GM23338 (cell line): ENCODE data around the gene PDXDC1. TPM values are rescaled to one million over a fixed set of nuclear protein-coding genes. Genes with fewer than 3 reads are reported as not detected.

Experiments used
- ATAC-seq: fragments of 200-7000 bp; cut with Tn5 transposase; 3 replicates; pipeline ENCODE4 v1.9.1; 2020
- DNase-seq: peaks from one replicate; pipeline ENCODE4 v3.0.0-alpha.2; 2015; ENCODE audit warnings: low spot score
- H2AFZ ChIP-seq: fragments of 200-600 bp; sonication (generic); 2 replicates; pipeline ENCODE4 v1.8.0; 2016; ENCODE audit warnings: antibody characterized with exemption, mild to moderate bottlenecking, moderate library complexity
- H3F3A ChIP-seq: fragments of 200-600 bp; sonication (generic); replicated peaks from 2 replicates; pipeline ENCODE4 v1.8.0; 2017; ENCODE audit warnings: antibody characterized with exemption, mixed run types, low read depth
- H3K27ac ChIP-seq: fragments of 200-600 bp; sonication (generic); 2 replicates; pipeline ENCODE4 v1.6.1; 2016; ENCODE audit warnings: low read depth
- H3K27me3 ChIP-seq: fragments of 200-600 bp; sonication (generic); 2 replicates; pipeline ENCODE4 v1.8.0; 2016; ENCODE audit warnings: mild to moderate bottlenecking, mixed run types, moderate library complexity; ENCODE audit not compliant: insufficient read depth
- H3K36me3 ChIP-seq: fragments of 200-600 bp; sonication (generic); 2 replicates; pipeline ENCODE4 v1.8.0; 2016; ENCODE audit warnings: mild to moderate bottlenecking; ENCODE audit not compliant: insufficient read depth
- H3K4me1 ChIP-seq: fragments of 200-600 bp; sonication (generic); 2 replicates; pipeline ENCODE4 v1.8.0; 2016; ENCODE audit warnings: mild to moderate bottlenecking, moderate library complexity; ENCODE audit not compliant: insufficient read depth
- H3K4me2 ChIP-seq: fragments of 200-600 bp; sonication (generic); 2 replicates; pipeline ENCODE4 v1.7.1; 2017; ENCODE audit warnings: mixed run types
- H3K4me3 ChIP-seq: fragments of 200-600 bp; sonication (generic); 2 replicates; pipeline ENCODE4 v1.6.1; 2016; ENCODE audit warnings: mixed run types
- H3K79me2 ChIP-seq: fragments of 200-600 bp; sonication (generic); replicated peaks from 2 replicates; pipeline ENCODE4 v1.8.0; 2017; ENCODE audit warnings: mild to moderate bottlenecking; ENCODE audit not compliant: insufficient read depth
- H3K9me2 ChIP-seq: fragments of 200-600 bp; sonication (generic); 2 replicates; pipeline ENCODE4 v1.8.0; 2017; ENCODE audit not compliant: insufficient read depth
- H4K20me1 ChIP-seq: fragments of 200-600 bp; sonication (generic); replicated peaks from 2 replicates; pipeline ENCODE4 v1.8.0; 2017; ENCODE audit warnings: mild to moderate bottlenecking; ENCODE audit not compliant: insufficient read depth
- H3K27ac Mint-ChIP-seq: 2 replicates; pipeline ENCODE4 v1.8.0; 2020; ENCODE audit warnings: inconsistent platforms, mild to moderate bottlenecking, moderate library complexity, mixed read lengths
- H3K27me3 Mint-ChIP-seq: 3 replicates; pipeline ENCODE4 v1.8.0; 2022; ENCODE audit warnings: low read depth, mild to moderate bottlenecking, moderate library complexity, mixed read lengths, inconsistent platforms; ENCODE audit not compliant: insufficient read depth, poor library complexity
- H3K36me3 Mint-ChIP-seq: 3 replicates; pipeline ENCODE4 v1.8.0; 2021; ENCODE audit warnings: low read depth, mild to moderate bottlenecking, inconsistent platforms, moderate library complexity, mixed read lengths
- H3K4me1 Mint-ChIP-seq: 3 replicates; pipeline ENCODE4 v1.8.0; 2020; ENCODE audit warnings: mild to moderate bottlenecking, inconsistent platforms, mixed read lengths
- H3K4me3 Mint-ChIP-seq: 3 replicates; pipeline ENCODE4 v1.8.0; 2021; ENCODE audit warnings: moderate library complexity, mild to moderate bottlenecking, inconsistent platforms, mixed read lengths
- H3K9me3 Mint-ChIP-seq: 3 replicates; pipeline ENCODE4 v1.8.0; 2020; ENCODE audit warnings: moderate library complexity, mild to moderate bottlenecking, inconsistent platforms, mixed read lengths
- CREB1 ChIP-seq: fragments of 250-450 bp; sonication (Bioruptor Pico); IDR thresholded peaks from 2 replicates; pipeline ENCODE4 v1.5.0; 2020; ENCODE audit warnings: low read depth, mild to moderate bottlenecking, moderate library complexity
- CTCF ChIP-seq, 2 experiments: fragments of 200-600 bp in 1 of 2; sonication (generic) in 1 of 2; conservative IDR thresholded peaks; 2 replicates each; pipeline versions ENCODE4 v1.5.1 to v1.6.1; 2016 to 2017; ENCODE audit warnings: antibody characterized with exemption in 2 of 2, low read depth in 2 of 2, mild to moderate bottlenecking in 2 of 2, moderate library complexity in 1 of 2
- ETS1 ChIP-seq: IDR thresholded peaks from 2 replicates; pipeline ENCODE4 v1.6.1; 2016; ENCODE audit warnings: antibody characterized with exemption
- EZH2phosphoT487 ChIP-seq: fragments of 200-600 bp; sonication (generic); IDR thresholded peaks from one replicate; pipeline ENCODE4 v1.8.1; 2018; ENCODE audit warnings: antibody characterized with exemption; ENCODE audit not compliant: unreplicated experiment
- JUNB ChIP-seq: IDR thresholded peaks from one replicate; pipeline ENCODE4 v1.6.1; 2016; ENCODE audit warnings: antibody characterized with exemption; ENCODE audit not compliant: unreplicated experiment
- NANOG ChIP-seq: IDR thresholded peaks from 2 replicates; pipeline ENCODE4 v1.6.1; 2016; ENCODE audit warnings: antibody characterized with exemption, borderline replicate concordance
- POLR2AphosphoS5 ChIP-seq: IDR thresholded peaks from 2 replicates; pipeline ENCODE4 v1.6.1; 2016; ENCODE audit warnings: antibody characterized with exemption, low read depth
- REST ChIP-seq: IDR thresholded peaks from one replicate; pipeline ENCODE4 v1.6.1; 2018; ENCODE audit warnings: antibody characterized with exemption; ENCODE audit not compliant: unreplicated experiment
- STAT1 ChIP-seq: IDR thresholded peaks from one replicate; pipeline ENCODE4 v1.6.1; 2016; ENCODE audit warnings: antibody characterized with exemption; ENCODE audit not compliant: unreplicated experiment
- ZNF114 ChIP-seq: fragments of 250-450 bp; sonication (Bioruptor Pico); IDR thresholded peaks from 2 replicates; pipeline ENCODE4 v1.5.0; 2020; ENCODE audit warnings: mild to moderate bottlenecking, moderate library complexity
- ZNF331 ChIP-seq: fragments of 250-450 bp; sonication (Bioruptor Pico); IDR thresholded peaks from 2 replicates; pipeline ENCODE4 v1.5.0; 2020; ENCODE audit warnings: low read depth, mild to moderate bottlenecking, moderate library complexity
- polyA plus RNA-seq: library from polyadenylated mRNA; unstranded; fragments of >200 nt; fragmentation: Nextera tagmentation; extraction: Ambion mirVana; gene quantifications from 2 replicates; pipeline ENCODE4 v1.2.1, GENCODE V29; 2016
- total RNA-seq: library from RNA; depleted of rRNA; stranded (reverse); fragments of >200 nt; shearing (Covaris generic); gene quantifications from 2 replicates; pipeline ENCODE4 v1.2.3, GENCODE V29; 2014

PDXDC1 gene
- total and polyA plus RNA-seq, 2 experiments from 2014 or later, result 40.0 to 91.6 TPM

DNA sequence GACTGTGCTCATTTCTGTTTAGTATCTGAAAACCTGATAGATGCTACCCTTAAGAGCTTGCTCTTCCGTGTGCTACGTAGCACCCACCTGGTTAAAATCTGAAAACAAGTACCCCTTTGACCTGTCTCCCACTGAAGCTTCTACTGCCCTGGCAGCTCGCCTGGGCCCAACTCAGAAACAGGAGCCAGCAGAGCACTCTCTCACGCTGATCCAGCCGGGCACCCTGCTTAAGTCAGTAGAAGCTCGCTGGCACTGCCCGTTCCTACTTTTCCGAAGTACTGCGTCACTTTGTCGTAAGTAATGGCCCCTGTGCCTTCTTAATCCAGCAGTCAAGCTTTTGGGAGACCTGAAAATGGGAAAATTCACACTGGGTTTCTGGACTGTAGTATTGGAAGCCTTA lies 62.2 kb downstream of the PDXDC1 start:
- H3K36me3 ChIP-seq, result peaks cover 29% of the 10 kb centered on the region
- H3K27ac Mint-ChIP-seq, result no peak overlapping the region

DNA sequence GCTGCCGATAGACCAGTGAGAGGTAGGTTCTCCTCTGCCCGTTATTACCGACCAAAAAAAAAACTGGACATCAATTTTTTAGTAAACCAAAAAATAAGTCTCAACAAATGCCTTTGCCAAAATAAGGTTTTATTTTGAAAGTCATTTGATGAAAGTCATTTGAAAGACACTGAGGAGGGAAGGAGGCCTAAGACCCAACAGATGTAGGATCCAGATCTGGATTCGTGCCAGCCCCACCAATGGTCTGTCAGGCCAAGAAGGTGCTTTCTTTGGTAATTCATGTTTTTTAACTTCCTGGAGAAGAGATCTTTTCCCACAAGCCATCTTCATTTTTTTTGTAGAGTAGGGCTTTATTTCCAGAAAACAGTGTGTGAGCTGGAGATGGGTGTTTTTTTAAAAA lies 62.9 kb downstream of the PDXDC1 start:
- Histone ChIP-seq H3K79me2 (no peaks in the 10 kb centered on the region), H3K4me1 (no peaks in the 10 kb centered on the region), H3K4me3 (no peak overlapping the region), H3K36me3 (peaks cover 26% of the 10 kb centered on the region), H3K27ac (no peak overlapping the region), H3K4me2 (no peak overlapping the region), H4K20me1 (peaks cover 6% of the 10 kb centered on the region), H2AFZ (no peak overlapping the region), H3K27me3 (no peaks in the 10 kb centered on the region), H3K9me2 (no peaks in the 10 kb centered on the region), H3F3A (no peaks in the 10 kb centered on the region)
- H3K36me3 Mint-ChIP-seq, result peaks cover 63% of the 10 kb centered on the region
- no peak overlapping the region for H3K27ac Mint-ChIP-seq
- H3K4me1 Mint-ChIP-seq, result no peaks in the 10 kb centered on the region
- H3K9me3 Mint-ChIP-seq, result no peaks in the 10 kb centered on the region
- no peak overlapping the region for H3K4me3 Mint-ChIP-seq
- ATAC-seq, result no peak
- H3K27me3 Mint-ChIP-seq, result peaks cover 4% of the 10 kb centered on the region
- no peak for DNase-seq
- TF ChIP-seq ZNF114 (CRISPR knock-in tag) (no peak), REST (no peak), CTCF (conservative IDR thresholded peaks at IDR 0.05; ENCODE audit: low read depth in 2 of 2) (no peak), POLR2AphosphoS5 (no peak), NANOG (no peak), EZH2phosphoT487 (no peak)

More for the DNA sequence above, 62.2 kb downstream of the PDXDC1 start:
- Mint-ChIP-seq H3K27me3 (peaks cover 4% of the 10 kb centered on the region), H3K4me3 (no peak overlapping the region), H3K4me1 (no peaks in the 10 kb centered on the region), H3K36me3 (peaks cover 66% of the 10 kb centered on the region), H3K9me3 (no peaks in the 10 kb centered on the region)
- H3K4me3 ChIP-seq, result no peak overlapping the region
- H2AFZ ChIP-seq, result no peak overlapping the region
- H3F3A ChIP-seq, result no peaks in the 10 kb centered on the region
- no peak for TF ChIP-seq STAT1
- no peak for TF ChIP-seq ZNF114 (CRISPR knock-in tag)
- no peak for TF ChIP-seq POLR2AphosphoS5
- no peak for TF ChIP-seq EZH2phosphoT487
- TF ChIP-seq REST, result no peak
- TF ChIP-seq CREB1 (CRISPR knock-in tag), result no peak
- no peak for TF ChIP-seq ZNF331 (CRISPR knock-in tag)
- TF ChIP-seq JUNB, result no peak
- TF ChIP-seq ETS1, result no peak
- DNase-seq, result no peak
- no peak overlapping the region for H3K27ac ChIP-seq
- no peak for ATAC-seq
- H3K4me2 ChIP-seq, result no peak overlapping the region
- H3K9me2 ChIP-seq, result no peaks in the 10 kb centered on the region
- H3K79me2 ChIP-seq, result no peaks in the 10 kb centered on the region
- peaks cover 6% of the 10 kb centered on the region for H4K20me1 ChIP-seq
- H3K27me3 ChIP-seq, result no peaks in the 10 kb centered on the region
- no peaks in the 10 kb centered on the region for H3K4me1 ChIP-seq
